ENCODE measurements around the gene MXRA7.
"Not testable (repeated sequence)": the region's sequence is repeated elsewhere in the genome, so short reads cannot be mapped to it uniquely, and the experiment has no call there.

The MXRA7 gene

DNA sequence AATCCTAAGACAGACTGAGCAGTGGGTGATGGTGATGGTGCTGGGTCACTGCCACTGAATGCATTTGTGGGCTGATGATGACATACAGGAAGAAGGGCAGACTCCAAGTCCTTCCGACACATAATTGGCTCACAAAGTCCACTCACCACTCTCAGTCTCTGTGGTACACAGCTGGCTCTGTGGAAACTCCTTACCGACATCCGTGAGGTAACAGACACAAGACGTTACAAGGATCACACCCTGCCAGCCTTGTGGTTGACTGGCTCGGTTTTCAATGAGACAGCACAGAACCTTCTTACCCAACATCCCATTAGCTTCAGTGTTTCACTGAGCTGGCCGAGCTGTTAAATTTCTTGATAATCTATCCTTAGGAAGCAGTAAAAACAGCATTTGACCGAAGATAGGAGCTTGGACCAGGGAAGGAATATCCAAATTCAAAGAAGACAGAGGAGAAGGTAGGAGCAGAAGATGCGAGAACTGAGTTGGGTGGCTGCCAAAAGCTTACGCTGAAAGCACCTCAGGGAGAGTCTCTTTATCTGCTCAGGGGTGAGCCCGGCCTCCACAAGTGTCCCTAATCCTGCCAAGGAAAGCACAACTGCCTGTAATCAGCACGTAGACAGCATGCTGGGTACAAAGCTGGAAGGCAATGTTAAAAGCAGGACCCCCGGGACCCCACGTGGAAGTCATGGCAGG, 5.5 kb upstream of the MXRA7 start:
- DNase-seq (ENCODE audit: low read depth), result peak; percentile 100

DNA sequence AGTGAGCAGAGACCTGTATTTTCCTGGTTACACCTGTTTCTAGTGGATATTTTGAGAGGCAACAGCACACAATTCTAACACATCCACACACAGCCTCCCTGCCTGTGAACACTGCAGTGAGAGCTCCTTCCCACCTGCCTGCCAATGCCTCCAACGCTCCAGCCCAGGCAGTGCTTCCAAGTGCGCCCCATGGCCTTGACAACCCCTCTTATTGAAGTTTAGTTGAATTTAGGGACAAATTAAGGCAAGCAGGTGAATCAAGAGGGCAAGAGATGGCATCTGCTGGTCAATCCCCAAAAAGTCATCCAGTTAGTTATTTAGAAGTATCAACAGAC, 4.7 kb upstream of the MXRA7 start:
- DNase-seq (ENCODE audit: low read depth), result no peak

DNA sequence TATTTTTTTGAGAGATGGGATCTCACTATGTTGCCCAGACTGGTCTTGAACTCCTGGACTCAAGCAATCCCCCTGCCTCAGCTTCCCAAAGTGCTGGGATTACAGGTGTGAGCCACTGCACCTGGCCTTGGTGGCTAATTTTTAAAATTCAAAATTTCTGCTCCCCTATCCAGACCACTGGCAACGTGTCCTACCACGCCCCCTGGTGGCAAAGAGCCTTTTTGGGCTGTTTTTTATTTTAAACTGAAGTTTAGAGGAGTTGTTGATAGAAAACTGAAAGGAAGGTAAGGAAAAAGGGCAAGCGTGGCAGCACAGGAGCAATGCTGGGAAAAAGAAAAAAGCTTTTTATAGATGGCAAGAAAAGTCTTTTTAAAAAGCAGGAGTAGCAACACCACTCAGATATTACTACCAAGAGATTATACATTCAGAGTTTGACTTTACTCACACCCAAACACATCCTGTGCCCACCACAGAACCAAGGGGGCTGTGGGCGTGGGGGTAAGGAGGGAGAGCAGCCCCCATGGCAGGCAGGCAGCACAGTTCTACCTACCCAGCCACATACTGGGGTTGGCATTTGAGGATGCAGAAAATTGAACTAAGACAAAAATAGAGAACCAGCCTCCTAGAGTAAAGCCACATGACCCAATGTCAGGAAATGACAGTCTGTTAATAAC, 4.2 kb upstream of the MXRA7 start:
- DNase-seq (ENCODE audit: low read depth), result no peak

DNA sequence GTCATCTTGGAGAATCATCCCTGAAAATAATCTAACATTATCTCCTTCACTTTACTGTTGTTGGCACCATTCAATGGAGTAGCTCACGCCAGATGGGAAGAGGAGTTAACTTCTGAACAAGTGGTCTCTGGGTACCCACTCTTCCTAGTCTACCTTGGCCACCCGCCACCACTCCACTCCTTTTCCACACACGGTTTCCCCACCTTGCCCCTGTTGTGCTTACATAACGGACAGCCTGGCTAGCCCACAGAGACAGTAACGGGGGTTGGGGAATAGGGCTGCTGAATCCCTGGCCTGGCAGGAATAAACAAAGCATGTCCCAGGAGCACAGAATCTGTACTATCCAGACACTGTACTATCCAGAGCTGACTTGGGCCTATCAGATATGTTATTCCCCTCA, 3.6 kb upstream of the MXRA7 start:
- no peak for DNase-seq (ENCODE audit: low read depth)

DNA sequence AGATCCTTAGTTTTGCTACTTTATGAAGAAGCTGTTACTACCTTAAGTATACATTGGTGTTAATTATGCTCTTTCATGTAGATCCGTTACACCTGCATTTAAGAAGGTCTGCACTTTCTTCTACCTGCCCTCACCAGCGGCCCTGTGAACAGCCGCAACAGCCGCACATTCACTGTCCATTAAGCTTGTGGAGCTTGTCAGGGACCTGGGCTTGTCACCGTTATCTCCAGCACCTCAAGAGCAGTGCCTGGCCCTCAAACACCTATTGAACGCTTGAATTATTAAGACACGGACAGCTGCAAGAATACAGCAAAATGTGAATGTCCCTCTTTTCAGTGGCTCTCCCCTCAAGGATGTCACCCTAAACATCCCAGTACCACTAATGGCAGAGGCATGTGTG, 3.0 kb upstream of the MXRA7 start:
- DNase-seq (ENCODE audit: low read depth), result no peak

DNA sequence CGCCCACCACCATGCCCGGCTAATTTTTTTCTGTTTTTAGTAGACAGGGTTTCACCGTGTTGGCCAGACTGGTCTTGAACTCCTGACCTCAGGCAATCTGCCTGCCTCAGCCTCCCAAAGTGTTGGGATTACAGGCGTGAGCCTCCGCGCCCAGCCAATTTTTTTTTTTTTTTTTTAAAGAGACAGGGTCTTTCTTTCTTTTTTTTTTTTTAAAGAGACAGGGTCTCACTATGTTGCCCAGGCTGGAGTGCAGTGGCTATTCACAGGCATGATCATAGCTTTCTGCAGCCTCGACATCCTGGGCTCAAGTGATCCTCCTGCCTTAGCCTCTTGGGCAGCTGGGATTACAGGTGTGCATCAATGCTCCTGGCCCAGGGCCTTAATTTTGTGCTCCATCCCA, 1.6 kb upstream of the MXRA7 start:
- DNase-seq (ENCODE audit: low read depth), result not testable (repeated sequence)

DNA sequence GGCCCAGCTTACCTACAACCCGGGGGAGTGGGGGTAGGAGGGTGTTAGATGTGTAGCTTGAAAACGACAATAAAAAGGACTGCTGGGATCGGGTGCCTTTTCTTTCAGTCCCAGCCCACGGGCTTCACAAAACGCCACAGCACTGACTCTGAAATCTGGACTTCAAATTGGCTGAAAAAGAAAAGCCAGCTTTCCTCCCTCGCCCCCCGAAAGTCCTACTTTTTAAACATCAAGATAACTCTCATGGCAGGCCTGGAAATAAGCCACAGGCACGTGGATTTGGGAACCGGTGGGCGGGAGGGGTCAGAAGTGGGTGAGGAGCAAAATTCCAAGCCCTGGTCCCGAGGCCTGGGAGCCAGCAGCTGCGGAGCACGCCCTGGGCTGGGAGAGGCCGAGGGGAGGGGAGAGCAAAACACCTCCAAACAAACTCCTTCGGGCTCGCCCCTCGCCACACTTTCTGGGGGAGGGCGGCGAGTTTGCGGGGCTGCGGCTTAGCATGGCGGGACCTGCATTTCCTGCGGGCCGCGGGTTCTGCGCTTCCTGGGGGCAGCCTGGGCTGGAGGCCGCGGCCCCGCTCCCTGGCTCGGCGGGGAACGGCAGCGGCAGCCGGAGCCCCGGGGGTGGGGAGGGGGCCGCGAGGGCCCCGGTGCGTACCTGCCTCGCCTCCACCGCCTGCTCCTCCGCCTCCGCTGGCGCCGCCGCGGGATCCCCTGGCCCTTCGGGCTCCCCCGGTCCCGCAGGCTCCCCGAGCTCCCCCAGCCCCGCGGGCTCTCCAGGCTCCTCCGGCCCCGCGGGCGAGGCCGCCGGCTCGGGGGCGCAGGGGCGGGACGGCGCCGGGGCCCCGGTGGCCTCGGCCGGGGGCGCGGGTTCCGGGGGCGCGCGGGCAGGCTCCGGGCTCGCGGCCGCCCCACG, 558 bp downstream of the MXRA7 start:
- DNase-seq (ENCODE audit: low read depth), result not testable (repeated sequence)

DNA sequence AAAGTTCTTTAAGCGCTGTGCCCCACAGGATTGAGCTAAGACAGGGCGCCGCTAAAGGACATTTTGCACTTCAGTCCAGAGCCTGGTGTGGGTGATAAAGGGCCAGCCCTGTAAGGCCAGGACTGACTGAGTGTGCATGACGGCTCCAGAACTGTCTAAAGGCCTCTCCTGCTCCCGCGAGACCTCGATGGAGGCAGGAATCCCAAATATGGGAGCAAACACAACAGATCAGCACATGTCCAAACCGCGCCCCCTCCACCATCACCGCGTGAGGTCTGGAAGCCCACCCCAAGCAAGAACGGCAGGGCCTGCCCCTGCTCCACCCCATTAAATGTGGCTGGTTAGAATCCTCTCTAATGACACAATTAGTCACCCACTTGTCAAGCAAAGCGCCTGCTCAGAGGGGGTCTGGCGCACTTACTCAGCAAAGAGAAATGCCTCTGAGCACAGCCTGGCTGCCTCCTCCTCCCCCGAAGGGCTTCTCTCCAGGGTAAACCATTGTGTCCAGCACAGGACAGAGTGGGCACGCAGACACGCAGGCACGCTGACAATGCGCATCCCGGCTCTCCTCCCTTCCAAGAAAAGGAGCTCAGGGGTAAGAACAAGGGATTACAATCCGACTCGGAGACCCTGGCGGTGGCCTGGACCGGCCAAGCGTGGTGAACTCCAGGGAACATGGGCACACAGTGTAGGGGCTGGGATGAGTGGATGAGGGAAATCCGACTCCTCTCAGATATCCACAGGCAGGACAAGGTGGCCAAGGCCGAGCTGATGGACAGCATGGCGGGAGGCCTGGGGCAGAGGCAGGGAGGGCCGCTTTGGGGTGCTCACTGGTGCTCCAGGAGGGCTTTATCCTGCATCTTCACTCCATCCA, 1.5 kb downstream of the MXRA7 start:
- peak; percentile 95 for DNase-seq (ENCODE audit: low read depth)

DNA sequence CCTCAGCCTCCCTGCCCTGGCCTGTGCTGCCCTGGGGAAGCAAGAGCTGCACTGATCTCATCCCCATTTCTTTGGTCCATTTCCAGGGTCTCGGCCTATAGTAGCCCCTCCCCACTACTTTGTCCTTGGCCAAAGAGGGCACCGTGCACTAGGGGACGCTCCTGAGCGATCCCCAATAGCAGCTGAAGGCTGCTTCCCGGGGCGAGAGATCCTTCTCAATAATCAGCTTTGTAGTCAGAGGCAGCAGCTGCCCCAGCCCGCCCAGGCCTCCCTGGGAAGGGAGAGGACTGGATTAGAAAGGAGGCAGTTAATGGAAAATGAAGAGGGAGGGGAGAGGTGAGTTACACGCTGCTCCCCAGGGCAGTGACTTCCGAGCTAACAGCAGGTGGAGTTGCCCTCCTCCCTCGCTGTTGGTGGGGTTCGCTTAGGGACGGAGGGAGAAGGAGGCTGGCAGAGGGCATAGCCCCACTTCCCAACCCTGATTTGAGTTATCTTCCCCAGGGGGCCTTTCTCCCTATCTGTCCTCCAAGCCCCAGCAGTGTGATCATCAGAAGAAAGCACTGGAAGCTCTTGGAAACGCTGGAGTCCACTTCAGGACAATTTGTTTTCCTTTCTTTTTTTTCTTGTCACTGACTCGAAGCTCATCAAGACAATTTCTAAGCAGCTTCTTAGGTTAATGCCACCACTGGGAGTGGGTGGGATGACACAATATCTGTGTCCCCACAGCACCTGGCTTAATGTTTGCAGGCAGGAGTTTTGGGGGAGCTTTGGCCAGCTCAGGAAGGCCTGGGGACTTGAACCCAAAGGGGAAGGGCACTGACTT, 2.6 kb downstream of the MXRA7 start:
- no peak for DNase-seq (ENCODE audit: low read depth)

DNA sequence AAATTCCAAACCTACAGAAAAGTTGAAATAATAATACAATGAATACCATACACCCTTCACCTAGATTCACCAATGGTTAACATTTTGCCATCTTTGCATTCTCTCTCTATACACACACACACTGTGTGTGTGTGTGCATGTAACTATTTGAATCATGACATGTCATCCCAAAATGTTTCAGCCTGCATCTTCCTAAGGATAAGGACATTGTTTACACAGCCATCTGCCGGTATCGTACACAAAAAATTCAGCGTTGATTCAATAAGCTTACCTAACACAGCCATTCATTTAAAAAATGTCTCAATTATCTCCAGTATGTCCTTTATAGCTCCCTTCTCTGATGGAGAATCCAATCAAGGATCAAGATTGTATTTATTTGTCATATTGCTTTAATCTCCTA, 3.9 kb downstream of the MXRA7 start:
- DNase-seq (ENCODE audit: low read depth), result no peak

DNA sequence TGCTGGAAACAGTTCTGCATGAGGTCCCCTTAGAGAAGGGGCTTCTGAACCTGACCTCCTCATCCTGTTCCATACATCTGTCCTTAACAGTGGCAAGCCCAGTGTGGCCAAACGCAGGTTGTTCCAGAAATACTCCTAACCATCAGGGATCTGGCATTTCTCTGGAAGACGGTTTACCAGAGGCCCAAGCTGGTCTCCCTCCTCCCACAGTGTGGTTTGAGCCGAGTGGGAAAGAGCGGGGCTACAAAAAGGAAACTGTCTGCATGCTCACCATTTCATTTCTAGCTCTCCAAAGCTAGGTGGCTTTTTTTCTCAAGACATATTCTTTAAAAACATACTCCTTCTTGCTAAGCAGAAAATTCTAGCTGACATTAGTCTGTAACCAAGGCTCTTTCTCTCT, 6.0 kb downstream of the MXRA7 start:
- DNase-seq (ENCODE audit: low read depth), result no peak

DNA sequence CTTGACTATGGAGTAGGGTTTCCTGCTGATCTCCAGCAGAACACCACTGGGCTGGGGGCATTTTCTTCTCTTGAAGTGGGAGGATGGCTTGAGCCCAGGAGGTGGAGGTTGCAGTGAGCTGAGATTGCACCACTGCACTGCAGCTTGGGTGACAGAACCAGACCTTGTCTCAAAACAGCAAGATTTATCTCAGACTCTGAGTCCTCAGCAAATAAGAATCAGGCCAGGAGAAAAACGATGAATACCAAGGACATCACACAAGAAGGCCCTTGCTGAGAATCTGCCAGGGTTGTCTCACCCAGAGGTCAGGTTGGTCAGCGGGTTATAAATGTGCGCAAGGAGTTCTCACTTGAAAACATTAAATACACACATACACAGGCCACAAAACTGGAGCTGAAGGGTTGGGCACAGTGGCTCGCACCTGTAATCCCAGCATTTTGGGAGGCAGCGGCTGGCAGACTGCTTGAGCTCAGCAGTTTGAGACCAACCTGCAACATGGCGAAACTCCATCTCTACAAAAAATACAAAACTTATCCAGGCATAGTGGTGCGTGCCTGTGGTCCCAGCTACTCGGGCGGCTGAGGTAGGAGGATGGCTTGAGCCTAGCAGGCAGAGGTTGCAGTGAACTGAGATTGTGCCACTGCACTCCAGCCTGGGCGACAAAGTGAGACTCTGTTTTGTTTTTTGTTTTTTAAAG, 7.7 kb downstream of the MXRA7 start:
- DNase-seq (ENCODE audit: low read depth), result no peak

DNA sequence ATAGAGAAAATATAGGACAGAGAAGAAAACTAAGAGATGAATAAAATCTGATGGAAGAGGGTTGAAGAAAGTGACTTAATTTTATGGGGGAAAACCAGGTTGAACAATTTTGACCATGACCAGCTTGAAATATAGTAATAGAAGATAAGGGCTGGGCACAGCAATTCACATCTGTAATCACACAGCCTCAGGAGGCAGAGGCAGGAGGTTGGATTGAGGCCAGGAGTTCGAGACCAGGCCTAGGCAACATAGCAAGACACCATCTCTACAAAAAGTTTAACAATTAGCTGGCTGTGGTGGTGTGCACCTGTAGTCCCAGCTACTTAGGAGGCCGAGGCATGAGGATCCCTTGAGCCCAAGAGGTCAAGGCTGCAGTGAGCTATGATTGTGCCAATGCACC, 8.7 kb downstream of the MXRA7 start:
- DNase-seq (ENCODE audit: low read depth), result no peak

DNA sequence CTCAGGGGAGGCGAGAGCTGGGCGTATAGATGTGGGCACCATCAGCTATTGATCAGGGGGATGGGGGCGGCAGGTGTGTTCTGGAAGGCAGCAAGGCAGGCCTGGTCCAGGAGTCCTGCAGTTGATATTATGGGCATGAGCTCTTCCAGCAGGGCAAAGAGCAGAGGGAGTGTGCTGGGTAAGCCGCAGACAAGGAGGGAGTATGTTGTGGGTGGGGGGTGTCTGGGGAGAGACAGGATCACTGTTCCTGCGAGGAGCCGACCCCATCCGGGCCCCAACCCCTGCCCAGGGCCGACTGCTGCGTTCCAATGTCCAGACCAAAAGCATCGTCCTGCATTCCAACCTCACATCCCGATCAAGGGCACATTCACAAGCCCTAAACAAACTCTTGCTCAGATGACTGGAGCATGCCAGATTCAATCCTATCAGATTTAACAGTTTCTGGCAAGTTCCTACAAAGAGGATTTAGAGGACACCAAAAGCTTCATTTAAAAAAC, 9.2 kb downstream of the MXRA7 start:
- DNase-seq (ENCODE audit: low read depth), result no peak

DNA sequence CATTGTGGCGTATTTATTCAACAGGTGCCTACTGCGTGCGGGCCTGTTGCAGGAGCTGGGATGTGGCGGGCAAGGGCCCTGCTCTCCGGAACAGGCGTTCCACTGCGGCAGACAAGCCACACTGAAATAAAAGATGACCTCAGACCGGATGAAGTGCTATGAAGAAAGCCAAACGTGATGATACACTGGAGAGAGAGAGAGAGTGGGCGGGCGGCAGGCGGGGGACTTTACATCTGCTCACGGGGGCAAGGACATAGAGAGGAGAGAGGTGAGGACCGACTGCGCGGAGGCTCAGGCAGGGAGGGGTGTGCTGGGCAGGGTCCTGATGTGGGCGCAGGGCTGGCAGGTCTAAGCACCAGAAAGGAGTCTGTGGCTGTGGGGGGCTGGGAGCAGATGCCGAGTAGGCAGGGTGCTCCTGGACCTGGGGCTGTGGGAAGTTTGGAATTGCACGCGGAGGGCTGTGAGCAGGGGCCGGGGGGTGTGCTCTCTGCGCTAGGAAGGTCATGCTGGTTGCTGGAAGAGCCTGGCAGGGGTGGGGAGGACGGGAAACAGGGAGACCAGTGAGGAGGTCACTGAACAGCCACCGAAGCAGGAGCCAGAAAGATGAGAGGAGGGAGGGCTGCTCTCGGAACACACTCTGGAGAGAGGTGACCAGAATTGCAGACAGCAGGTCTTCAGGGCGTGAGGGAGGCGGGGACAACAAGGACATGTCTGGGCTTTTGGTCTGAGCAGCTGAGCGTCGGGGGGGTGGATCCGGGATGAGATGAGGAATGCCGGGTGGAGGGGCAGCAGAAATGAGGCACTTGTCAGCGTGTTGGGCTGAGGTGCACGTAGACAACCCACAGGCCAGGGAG, 9.9 kb downstream of the MXRA7 start:
- DNase-seq (ENCODE audit: low read depth), result peak; percentile 67

DNA sequence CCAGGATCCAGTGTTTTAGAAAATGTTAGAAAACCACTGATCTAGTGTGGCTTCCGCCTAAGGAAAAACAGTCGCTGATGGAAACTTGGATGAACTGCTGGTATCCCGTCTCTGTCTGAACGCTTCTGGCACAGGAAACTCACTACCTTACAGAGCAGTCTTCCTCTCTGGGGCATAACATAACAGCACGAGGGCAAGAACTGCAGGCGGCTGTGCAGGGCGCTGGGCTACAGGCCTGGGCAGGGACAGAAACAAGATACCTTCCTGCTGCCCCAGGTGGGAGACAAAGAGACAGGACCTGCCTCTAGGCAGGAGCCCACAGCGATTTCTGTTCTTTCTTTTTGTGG, 10.5 kb downstream of the MXRA7 start:
- DNase-seq (ENCODE audit: low read depth), result no peak

DNA sequence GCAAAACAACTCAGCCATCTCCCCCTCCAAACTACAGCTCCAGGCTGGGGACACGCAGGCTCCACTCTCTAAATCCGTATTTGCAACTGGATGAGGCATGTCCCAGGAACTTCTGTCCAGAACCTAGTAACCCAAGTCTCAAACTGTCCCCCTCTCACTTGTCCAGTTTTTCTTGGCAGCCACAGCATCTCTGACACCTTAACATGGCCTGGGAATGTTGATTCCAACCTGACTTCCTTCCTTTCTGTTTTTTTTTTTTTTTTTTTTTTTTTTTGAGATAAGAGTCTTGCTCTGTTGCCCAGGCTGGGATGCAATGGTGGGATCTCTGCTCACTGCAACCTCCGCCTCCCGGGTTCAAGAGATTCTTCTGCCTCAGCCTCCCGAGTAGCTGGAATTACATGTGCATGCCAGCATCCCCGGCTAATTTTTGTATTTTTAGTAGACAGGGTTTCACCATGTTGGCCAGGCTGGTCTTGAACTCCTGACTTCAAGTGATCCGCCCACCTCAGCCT, 12.2 kb downstream of the MXRA7 start:
- not testable (repeated sequence) for DNase-seq (ENCODE audit: low read depth)

DNA sequence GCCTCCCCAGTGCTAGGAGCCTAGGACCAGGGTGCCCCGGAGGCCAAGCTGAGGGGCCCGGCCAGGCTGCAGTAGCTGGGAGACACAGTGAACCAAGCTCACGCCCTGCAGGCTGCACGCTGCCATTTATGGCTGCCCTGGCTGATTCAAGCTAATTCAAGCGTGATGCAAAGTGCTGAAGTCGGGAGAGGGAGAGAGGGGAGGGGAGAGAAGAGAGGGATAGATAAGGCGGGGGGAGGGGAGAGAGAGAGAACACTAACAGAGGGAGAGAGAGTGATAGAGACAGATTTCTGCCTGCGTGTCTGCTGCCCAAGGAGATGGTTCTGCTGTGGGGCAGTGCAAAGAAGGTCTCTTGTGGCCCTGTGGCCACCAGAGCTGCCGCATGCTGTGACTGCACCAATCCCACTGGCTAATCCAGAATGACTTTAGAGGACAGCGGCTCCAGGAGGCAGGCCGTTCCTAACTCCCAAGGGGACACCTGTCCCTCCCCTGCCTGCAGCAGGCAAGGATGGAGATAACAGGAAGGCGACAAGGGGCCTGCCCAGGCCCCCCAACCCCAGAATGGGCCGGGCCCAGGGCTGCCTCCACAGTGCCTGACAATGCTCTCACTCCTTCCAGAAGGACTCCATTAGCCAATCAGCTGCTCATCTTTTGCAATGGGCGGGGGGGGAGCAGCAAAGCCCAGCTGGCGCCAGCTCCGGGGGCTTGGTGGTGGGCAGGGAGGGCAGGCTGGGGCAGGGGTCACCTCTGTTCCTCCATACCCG, 12.9 kb downstream of the MXRA7 start:
- DNase-seq (ENCODE audit: low read depth), result no peak

All from GM04503 (cell line).